ENCODE data around the gene CYP4F12. TPM values are rescaled to one million over a fixed set of nuclear protein-coding genes. Genes with fewer than 3 reads are reported as not detected.

Gene CYP4F12
- total RNA-seq, 1 experiment from 2014 or later = not detected

DNA sequence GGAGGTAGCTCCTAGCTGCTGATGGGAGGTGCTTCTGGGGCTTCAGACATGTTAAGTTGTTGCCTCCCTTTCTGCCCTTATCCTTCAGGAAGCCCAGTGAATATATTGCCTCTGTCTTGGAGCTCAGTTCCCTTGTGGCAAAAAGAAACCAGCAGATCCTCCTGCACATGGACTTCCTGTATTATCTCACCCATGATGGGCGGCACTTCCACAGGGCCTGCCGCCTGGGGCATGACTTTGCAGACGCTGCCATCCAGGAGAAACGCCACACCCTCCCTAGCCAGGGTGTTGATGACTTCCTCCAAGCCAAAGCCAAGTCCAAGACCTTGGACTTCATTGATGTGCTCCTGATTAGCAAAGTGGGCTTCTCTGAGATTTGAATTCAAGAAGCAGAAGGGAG lies 6.0 kb upstream of the CYP4F12 start:
- no peak overlapping the region for H2AK5ac ChIP-seq (ENCODE audit: insufficient read length, low read length)

More for the DNA sequence above, 6.0 kb upstream of the CYP4F12 start:
- no peak overlapping the region for H2BK15ac ChIP-seq (ENCODE audit: low read depth, low read length)
- H3K23ac ChIP-seq (ENCODE audit: insufficient read length, low read depth, low read length) = no peak overlapping the region
- TF ChIP-seq, protein P1, sequence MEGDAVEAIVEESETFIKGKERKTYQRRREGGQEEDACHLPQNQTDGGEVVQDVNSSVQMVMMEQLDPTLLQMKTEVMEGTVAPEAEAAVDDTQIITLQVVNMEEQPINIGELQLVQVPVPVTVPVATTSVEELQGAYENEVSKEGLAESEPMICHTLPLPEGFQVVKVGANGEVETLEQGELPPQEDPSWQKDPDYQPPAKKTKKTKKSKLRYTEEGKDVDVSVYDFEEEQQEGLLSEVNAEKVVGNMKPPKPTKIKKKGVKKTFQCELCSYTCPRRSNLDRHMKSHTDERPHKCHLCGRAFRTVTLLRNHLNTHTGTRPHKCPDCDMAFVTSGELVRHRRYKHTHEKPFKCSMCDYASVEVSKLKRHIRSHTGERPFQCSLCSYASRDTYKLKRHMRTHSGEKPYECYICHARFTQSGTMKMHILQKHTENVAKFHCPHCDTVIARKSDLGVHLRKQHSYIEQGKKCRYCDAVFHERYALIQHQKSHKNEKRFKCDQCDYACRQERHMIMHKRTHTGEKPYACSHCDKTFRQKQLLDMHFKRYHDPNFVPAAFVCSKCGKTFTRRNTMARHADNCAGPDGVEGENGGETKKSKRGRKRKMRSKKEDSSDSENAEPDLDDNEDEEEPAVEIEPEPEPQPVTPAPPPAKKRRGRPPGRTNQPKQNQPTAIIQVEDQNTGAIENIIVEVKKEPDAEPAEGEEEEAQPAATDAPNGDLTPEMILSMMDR (conservative IDR thresholded peaks at IDR 0.05) = no peak
- H3K27ac ChIP-seq (ENCODE audit: insufficient read length, low read depth, low read length) = no peak overlapping the region
- no peak overlapping the region for H2BK12ac ChIP-seq (ENCODE audit: insufficient read length, low read depth, low read length)
- no peaks in the 10 kb centered on the region for H3K27me3 ChIP-seq (ENCODE audit: insufficient read depth, low read length)
- no peak overlapping the region for H2BK120ac ChIP-seq (ENCODE audit: low read depth, low read length, poor library complexity, severe bottlenecking)
- no peak overlapping the region for H4K5ac ChIP-seq (ENCODE audit: insufficient read length, low read depth, low read length)
- H3K4ac ChIP-seq (ENCODE audit: low read depth, low read length) = no peak overlapping the region
- no peak overlapping the region for H3K4me3 Mint-ChIP-seq
- no peaks in the 10 kb centered on the region for H3K79me2 ChIP-seq (ENCODE audit: insufficient read depth, low read length)
- H3K4me1 Mint-ChIP-seq = no peaks in the 10 kb centered on the region
- no CpG with 5 or more reads among the region's 4 CpGs for WGBS (ENCODE audit: extremely low coverage, insufficient read length, low lambda C conversion rate)
- no peak overlapping the region for H4K91ac ChIP-seq (ENCODE audit: insufficient read length, low read depth, low read length)
- peaks cover 1% of the 10 kb centered on the region for H3K27me3 Mint-ChIP-seq (ENCODE audit: low read depth)
- no peak for DNase-seq
- no peaks in the 10 kb centered on the region for H3K23me2 ChIP-seq (ENCODE audit: insufficient read length, low read depth, low read length, poor library complexity, severe bottlenecking)
- no peak overlapping the region for H2AFZ ChIP-seq (ENCODE audit: low read length)
- H3T11ph ChIP-seq (ENCODE audit: low read length) = no peak overlapping the region
- H3K9me3 Mint-ChIP-seq = peaks cover 13 to 14% of the 10 kb centered on the region in 2 experiments
- H2BK5ac ChIP-seq (ENCODE audit: insufficient read length, low read length) = no peak overlapping the region
- no peaks in the 10 kb centered on the region for H3K79me1 ChIP-seq (ENCODE audit: insufficient read depth, low read depth, low read length, poor library complexity, severe bottlenecking)
- H3K4me2 ChIP-seq (ENCODE audit: insufficient read depth, insufficient read length, low read length) = no peak overlapping the region
- peaks cover 4 to 23% (median 15%) of the 10 kb centered on the region in 3 experiments; a peak in 6 of 7 replicates for H3K36me3 Mint-ChIP-seq (ENCODE audit: insufficient read depth in 1 of 3, low read depth in 3 of 3)
- H4K20me1 ChIP-seq (ENCODE audit: control insufficient read depth, insufficient read depth, insufficient read length) = no peaks in the 10 kb centered on the region
- no peak overlapping the region for H4K8ac ChIP-seq (replicated peaks; ENCODE audit: insufficient read length, low read depth, low read length)
- H3K9me3 ChIP-seq (ENCODE audit: control insufficient read depth, low read depth, low read length) = peaks cover 95% of the 10 kb centered on the region
- H2BK20ac ChIP-seq (ENCODE audit: low read depth, low read length, poor library complexity, severe bottlenecking) = no peak overlapping the region
- no peak overlapping the region for H3K14ac ChIP-seq (ENCODE audit: insufficient read depth, low read length)
- H3K56ac ChIP-seq (ENCODE audit: insufficient read length, low read depth, low read length) = no peak overlapping the region
- H3K9ac ChIP-seq (ENCODE audit: extremely low read depth, insufficient read length, low read length) = no peak overlapping the region
- H3K18ac ChIP-seq (ENCODE audit: insufficient read length, low read depth, low read length) = no peak overlapping the region
- no peaks in the 10 kb centered on the region for H3K4me1 ChIP-seq (ENCODE audit: insufficient read depth, low read length)
- H3K27ac Mint-ChIP-seq = no peak overlapping the region

Data from H9 (cell line).